ENCODE measurements around the gene MGAT4C.
"Not testable (repeated sequence)": the region's sequence is repeated elsewhere in the genome, so short reads cannot be mapped to it uniquely, and the experiment has no call there.

MGAT4C gene

DNA sequence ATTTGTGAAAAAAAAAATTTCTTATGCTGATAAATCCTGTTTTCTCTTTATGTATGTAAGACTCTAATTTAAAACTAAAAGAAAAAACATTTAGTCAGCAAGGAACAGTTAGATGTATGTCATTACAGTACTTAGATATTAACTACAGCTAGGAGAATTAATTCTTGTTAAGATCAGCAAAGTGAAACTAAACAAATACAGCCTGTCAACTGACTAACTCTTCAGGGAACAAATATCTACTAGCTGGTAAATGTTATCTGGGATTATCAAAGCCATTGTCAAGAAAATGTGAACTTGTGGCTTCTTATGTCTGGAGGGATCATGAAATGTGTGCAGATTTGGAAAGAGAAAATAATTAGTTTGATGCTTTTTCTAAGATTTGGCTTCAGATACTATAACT, 27.5 kb downstream of the MGAT4C start:
- no peak for DNase-seq

DNA sequence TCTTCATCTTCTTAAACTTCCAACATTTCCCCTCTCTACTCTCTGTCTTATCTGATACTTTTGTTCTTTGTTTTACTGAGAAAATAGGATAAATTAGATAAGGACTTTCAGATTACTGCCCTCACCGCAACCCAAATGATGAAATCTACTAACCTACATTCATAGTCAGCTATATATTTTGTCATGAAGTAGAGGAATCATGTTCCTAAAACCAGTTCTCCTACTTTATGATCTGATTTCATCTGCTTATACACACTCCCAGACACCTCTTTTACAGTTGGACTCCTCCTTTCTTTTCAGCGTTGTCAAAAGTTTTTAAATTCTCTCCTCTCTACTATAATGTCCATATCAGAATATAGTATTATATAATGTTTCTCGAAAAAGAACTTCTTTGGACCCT, 29.7 kb downstream of the MGAT4C start:
- no peak for DNase-seq

DNA sequence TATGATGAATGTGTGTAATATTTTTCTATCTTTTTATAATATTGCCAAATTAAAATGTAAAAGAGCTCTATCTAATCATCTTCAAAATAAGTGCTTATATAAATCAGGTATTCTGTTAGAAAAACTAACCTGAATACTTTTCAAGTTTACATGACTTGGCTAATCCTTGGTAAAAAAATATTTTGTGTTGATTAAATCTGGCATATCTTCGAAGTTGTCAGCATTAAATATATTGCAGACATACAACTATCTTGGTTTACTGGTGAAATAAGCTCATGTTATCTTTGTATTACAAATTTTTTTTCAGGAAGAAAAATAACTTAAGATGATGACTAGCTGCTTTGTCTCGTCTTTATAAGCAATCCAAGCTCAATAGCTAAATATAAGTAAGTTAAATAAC, 39.6 kb downstream of the MGAT4C start:
- DNase-seq, result peak; percentile 32

DNA sequence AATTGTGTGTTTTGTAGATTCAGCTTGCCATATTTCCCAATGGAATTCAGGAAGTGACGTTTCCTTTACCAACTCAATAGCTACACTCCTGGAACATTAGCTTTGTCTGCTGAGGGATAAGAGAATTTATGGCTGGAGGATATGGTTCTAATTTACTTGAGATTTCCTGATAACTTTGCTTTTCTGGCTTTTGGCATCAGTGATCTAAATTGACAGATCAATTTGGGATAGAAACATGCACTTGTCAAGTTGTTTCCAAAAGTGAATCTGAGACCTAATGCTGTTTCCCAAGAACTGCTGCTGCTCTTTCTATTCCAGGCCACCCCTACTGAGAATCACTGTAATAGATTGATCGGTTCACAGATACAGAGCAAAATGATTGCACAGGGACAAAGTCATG, 43.2 kb downstream of the MGAT4C start:
- DNase-seq, result no peak

DNA sequence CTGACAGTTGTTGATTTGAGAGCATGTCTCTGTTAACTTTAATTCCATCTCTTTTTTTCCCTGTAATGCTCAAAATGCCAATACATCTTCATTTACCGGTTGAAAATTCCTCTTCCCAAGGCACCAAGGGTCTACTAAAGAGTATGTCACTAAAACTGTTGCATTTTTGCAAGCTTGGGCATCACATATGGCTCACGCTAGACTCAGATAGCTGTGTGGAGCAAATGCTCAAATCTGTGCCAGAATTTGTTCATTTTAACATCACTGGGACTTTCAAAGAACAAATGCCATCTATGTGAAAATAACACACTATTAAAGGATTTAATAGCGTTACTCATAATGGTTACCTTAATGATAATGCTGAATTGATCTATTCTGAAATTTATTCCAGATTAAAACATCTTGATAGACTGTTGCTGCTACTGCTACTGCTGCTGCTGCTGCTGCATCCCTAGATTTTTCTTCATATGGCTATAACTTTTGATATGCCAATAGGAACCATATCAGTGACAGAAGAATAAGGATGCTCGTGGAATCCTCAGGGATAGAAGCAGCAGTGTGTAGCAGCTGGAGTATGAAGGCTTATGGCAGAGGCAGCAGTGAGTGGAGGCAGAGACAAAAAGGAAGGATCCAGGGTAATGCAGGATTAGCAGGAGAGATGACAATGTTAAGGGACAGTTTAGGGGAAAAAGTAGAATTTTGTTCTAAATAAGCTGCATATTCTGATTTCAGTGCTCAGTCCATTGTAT, 57.3 kb downstream of the MGAT4C start:
- DNase-seq, result no peak

DNA sequence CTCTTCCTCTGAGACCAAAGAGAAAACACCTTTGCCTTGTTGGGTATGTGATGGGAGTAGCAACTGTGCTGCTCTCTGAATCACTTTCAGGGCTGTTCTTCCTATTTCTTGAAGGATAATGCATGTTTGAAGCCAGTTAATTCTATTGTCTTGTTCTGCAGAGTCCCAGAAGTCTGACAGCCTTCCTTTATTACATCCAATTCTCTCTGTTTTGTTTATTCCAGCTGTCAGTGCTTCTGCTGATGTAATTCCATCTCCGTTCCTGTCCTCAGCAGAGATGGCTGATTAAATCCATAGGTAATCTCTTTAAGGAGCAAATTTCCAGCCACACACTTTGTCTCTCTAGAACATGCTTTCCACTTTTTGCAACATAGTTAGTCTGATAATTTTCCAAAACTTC, 59.7 kb downstream of the MGAT4C start:
- no peak for DNase-seq

DNA sequence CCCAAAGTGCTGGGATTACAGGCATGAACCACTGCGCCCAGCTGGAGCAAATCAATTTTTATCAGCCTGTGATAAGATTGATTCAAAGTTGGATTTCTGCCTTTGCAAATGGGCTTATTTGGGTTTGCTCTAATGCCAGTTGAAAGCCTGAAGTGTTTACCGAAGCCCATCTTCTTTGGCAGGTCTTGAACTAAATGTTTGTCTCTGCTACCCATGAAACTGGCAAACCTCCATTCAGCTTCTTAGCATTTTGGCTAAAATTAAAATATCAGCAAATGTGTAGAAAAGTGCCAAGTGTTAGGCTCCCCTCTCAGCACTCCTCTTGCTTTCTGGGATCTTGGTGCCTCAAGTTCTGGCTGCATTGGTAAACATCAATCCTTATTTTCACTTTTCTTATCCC, 61.5 kb downstream of the MGAT4C start:
- DNase-seq, result no peak

DNA sequence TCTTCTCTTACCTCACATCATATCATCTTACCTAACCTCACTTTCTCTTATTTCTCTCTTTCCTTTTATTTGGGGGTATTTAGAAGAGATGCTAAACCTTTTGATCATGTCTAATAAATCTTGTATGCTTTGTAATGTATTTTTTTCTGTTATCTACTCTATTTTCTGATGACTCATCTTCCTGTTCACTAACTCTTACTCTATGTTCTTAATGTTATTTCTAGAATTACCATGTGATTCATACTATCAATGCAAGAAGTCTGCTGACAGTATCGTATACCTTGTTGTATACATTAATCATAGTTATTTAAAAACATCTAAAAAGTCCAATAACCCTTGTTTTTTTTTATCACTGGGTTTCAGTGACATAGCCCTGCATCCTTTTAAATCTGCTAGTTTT, 62.3 kb downstream of the MGAT4C start:
- DNase-seq, result peak; percentile 48

DNA sequence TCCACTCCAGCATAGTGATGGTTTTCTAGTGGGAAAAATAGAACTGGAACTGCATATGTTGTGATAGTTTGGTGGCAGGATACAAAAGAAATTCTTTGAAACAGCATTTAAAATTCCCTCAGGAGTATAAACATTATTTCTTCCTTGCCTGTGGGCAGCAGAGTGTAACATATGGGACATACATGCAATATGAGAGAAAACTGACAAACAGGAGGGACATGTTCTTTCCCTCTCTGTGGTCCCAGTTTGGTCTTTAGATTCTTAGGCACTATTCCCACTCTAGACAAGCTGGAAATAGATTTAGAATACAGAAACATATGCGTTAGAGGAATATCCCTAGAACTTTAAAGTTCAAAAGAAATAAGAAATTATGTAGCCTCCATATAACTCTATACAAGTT, 68.0 kb downstream of the MGAT4C start:
- DNase-seq, result no peak

DNA sequence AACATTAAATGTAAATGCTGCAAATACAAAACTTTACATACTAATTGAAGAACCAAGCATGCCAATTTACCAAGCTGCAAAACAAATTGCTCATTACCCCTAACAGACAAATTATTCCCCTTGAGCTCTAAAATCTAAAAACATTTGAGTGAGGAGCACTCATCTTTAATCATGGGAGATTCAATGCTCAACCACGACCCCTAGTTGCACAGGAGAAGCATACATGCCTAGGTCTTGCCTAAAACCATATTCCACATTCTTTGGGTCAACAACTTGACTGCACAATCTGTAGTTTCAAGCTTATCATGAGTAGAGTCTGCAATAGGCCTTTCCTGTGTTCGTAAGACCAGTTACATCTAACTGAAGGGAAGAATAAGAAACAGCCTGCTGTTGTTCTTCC, 69.7 kb downstream of the MGAT4C start:
- peak; percentile 19 for DNase-seq

DNA sequence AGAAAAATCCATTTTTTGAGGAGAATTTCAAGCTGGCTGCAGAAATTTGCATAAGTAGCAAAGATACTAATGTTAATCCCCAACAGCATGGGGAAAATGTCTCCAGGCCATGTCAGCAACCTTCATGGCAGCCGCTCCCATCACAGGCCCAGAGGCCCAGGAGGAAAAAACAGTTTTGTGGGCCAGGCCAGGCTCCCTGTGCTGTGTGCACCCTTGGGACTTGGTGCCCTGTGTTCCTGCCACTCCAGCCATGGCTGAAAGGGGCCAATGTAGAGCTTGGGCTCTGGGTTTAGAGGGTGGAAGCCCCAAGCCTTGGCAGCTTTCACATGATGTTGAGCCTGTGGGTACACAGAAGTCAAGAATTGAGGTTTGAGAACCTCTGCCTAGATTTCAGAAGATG, 76.3 kb downstream of the MGAT4C start:
- no peak for DNase-seq

DNA sequence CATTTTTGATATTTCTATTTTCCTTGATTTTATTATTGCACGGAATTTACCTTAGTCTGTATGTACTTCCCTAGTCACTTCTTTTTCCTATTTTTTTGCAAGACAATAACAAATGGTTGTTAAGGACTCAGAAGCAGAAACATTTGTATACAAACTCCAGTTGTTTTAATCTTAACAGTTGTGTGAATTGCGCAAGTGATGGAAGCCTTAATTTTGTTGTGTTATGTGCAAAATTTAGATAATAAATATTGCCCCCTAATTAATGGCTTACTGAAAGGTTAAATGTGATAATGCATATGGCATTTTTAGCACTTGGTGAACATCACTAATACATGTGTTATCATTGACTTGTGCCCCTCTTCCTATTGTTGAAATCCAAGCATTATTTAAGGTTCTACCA, 82.0 kb downstream of the MGAT4C start:
- no peak for DNase-seq

DNA sequence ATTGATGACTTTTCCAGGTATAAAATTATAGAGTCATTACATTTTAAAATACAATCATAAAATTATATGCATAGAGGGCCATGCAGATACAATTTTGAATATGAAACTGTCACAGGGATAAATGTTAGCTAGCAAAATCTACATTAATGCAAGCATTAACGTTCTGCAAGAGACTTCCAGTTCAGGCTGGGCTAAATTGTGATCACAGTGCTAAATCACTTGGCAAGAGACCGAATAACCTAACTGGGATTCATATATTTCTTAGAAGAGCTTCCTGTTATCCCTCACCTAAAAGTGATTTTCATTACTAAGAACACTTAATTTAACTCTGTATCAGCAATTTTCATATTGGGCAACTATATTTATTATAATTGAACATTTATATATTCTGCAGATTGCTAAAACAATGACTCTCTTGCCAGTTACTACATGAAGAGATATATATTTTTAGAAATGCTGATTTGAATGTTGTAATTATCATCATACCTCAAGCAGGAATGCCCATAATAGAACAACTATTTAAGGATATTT, 83.2 kb downstream of the MGAT4C start:
- no peak for DNase-seq

DNA sequence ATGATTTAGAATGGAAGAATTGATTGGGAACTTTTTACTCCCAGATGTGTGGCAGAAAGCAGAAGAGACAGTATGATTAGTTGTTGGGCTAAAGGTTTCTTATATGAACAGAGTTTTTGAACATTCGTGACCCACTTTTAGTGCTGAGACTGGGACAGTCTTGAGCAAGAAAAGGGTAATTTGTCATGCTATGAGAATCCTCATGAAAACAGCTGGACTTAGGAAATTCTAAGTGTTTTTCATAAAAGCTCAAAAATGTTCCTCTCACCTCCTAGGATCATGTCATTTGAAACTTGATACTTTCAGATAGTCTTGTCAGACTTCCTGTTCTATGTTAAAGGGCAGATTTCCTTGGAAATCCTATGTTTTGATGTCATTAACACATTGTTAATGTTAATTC, 86.1 kb downstream of the MGAT4C start:
- no peak for DNase-seq

DNA sequence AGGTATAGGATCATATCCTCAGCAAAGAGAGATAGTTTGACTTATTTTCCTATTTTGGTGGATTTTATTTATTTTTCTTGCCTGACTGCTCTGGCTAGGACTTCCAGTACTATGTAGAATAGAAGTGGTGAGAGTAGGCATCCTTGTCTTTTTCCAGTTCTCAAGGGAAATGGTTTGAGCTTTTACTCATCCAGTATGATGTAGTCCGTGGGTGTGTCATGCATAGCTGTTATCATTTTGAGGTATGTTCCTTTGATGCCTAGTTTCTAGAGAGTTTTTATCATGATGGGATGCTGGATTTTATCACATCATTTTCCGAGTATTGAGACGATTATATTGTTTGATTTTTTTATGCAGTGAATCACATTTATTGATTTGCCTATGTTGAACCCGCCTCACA, 97.2 kb downstream of the MGAT4C start:
- peak; percentile 88 for DNase-seq

DNA sequence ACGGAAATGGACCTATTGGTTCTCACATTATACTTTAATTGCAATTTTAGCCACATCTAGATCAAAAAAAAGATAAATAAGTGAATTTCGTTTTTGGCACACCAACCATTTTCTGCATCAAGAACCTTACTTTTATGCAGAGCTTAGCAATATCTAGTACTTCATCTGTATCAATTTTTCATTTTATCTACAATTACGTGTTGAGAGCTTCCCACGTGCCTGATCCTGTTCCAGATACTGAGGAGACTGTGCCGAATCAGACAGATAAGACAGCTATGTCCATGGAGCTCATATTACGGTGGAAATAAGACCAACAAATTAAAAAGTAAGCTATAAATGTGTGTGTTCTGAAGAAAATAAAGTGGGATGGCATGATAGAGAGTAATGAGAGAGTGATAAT, 101.6 kb downstream of the MGAT4C start:
- no peak for DNase-seq

DNA sequence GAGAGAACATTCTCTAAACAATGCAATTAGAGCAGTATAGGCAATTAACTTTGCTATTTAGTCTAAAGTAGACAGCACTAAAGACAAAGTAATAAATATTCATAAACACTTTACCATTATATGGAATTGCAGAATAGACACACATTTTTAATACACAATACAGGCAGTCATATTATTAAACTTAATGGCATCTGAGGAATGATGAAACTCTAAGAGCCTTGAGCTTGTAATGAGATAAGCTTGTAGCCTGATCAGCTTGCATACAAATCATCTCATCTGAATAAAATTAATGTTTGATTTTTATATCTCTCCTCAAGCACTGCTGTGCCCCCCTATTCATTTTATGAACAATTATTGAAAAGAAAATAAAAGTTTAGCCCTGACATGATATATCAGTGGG, 107.6 kb downstream of the MGAT4C start:
- peak; percentile 46 for DNase-seq

DNA sequence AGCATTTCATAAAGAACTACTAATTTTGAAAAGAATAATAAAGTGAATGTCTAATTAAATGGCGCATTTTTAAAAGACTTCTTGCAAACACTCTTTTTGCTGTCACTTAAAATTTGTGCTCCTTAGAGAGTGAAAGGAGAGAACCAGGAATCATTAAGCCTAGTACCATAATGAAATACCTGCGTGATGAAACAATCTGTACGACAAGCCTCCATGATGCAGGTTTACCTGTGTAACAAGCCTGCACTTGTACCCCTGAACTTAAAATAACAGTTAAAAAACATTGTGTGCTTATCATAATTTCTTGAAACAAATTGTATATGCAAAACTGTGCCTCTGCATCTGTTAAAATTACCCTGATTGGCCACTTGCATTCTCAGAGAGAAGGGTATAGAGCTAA, 108.1 kb downstream of the MGAT4C start:
- DNase-seq, result no peak

DNA sequence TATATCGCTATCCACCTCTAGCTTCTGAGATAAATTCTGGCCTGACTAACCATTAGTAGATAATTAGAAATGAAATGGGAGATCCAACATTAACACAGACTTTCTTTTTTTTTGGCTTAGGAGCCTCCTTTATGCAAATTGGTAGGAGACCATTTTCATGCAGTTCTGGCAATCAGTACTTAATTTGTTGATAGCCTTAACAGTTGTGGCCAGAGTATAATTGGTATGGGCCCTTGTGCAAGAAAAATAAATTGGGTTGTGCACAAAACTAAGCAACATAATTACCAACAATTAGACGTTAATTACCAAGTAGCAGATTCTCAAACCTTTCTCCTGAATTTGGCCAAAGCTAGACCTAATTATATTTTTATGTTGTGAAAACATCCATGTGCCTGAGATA, 111.0 kb downstream of the MGAT4C start:
- DNase-seq, result no peak

DNA sequence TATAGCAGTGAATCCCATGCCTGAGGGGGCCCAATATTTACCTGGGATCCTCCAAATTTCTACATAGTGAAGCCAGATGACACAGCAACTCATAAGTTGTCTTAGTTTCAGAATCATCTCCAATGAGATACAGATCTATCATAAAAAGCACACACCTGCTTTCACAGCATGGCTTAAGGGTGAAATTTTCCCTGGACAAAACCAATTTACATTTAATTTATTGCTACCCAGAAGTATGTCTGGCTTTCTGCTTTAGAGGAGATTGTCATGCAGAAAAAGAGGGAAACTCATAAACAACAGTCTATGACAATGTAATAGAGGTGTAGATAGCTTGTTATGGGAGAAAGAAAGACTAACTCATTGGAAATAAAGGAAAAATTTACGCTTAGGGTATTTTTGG, 113.0 kb downstream of the MGAT4C start:
- DNase-seq, result no peak

DNA sequence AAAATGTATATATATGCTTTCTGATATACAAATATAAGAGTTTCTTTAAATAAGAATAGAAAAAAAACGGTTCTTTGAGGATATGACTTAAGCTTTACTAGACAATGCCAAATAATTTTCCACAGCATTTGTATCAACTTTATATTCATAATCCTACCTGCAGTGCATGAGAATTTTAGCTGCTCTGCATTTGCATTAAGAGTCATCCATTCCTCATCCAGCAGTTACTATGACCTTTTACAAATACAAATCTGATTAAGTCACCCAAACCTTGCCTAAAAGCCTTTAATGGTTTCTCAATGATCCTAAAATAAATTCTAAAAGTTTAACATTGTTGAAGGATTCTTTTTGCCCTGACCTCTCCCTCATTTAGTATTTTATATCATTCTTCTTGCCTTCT, 116.5 kb downstream of the MGAT4C start:
- no peak for DNase-seq

DNA sequence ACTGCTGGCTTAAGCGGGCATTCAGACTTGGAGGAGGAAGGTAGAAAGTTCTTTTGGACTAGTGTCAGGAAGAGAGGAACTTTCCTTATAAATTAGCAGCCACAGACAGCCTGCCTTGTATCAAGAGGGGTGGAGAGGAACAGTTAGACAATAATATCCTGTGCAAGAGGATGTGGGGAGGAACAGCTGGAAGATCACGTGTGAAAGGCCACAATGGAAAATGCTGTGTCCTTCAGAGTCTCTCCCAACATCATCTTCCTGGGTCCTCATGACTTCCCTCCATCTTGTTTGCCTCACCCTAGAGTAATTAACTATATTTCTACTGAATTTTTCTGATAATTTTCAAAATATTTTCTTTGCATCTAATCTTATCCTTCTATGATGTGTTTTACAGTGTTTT, 117.4 kb downstream of the MGAT4C start:
- no peak for DNase-seq

DNA sequence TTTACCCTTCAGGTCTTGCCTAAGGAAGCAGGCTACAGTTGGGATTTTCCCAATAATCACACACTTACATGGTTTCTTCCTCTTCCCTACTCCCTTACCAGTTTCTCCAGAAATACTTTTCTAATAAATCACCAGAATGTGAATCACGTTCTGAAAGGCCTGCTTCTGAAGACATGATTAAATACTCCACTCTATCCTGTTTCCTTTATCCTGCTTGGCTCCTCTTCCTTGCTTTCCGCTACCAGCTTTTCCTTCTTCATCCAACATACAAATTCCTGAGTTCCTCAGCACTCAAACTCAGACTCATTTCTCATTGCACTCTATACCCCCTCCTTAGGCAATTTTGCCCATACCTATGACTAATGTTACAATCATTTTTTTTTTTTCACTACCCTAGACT, 118.3 kb downstream of the MGAT4C start:
- DNase-seq, result peak; percentile 99

DNA sequence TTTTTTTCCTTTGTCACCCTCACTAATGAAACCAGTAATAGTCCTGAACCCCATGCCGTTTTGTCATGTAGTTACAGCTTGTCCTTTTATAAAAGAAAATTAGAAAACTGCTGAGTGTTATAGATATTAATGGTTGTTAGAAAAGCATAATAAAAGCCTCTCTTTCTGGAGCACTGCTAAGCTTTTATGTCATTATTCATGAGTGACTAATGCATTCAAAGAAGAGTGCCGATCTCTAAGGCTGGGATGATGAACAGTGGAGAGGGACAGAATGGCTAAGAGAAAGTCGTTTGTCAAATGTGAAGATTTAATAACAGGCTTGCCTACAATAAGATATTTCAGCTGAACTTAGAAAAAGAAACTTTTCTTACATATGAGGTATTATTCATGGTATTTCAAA, 121.6 kb downstream of the MGAT4C start:
- DNase-seq, result no peak

DNA sequence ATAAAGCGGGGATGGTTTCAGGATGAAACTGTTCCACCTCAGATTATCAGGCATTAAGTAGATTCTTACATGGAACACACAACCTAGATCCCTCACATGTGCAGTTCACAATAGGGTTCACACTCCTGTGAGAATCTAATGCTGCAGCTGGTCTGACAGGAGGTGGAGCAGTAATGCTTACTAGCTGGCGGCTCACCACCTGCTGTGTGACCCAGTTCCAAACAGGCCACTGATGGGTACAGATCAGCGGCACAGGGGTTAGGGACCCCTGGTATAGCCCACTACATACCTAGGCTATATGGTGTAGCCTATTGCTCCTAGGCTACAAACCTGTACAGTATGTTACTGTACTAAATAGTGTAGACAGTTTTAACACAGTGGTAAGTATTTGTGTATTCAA, 129.3 kb downstream of the MGAT4C start:
- not testable (repeated sequence) for DNase-seq
